ENCODE data around the gene HRH1.
"Not testable (repeated sequence)": the region's sequence is repeated elsewhere in the genome, so short reads cannot be mapped to it uniquely, and the experiment has no call there.

The HRH1 gene

GRCh38 chr3:11154036-11154952, at the start of gene HRH1:
Gene HRH1 (plus strand): TSS chr3:11154493. CDS start chr3:11259038, 104,545 bp downstream.
- no peak for DNase-seq (ENCODE audit: low spot score)

GRCh38 chr3:11113316-11113715, 41.0 kb upstream of the HRH1 start:
- not testable (repeated sequence) for DNase-seq (ENCODE audit: low spot score)

GRCh38 chr3:11115548-11115947, 38.7 kb upstream of the HRH1 start:
- DNase-seq (ENCODE audit: low spot score) = no peak

GRCh38 chr3:11116336-11117059, 37.8 kb upstream of the HRH1 start:
- DNase-seq (ENCODE audit: low spot score) = no peak

GRCh38 chr3:11117591-11117990, 36.7 kb upstream of the HRH1 start:
- no peak for DNase-seq (ENCODE audit: low spot score)

GRCh38 chr3:11118181-11118682, 36.1 kb upstream of the HRH1 start:
- no peak for DNase-seq (ENCODE audit: low spot score)

- DNase-seq (ENCODE audit: low spot score) = no peak
These were observed 34.0 kb upstream of the HRH1 start for GRCh38 chr3:11120091-11120805.

- no peak for DNase-seq (ENCODE audit: low spot score)
These were observed 27.6 kb upstream of the HRH1 start for GRCh38 chr3:11126653-11127052.

GRCh38 chr3:11128682-11129632, 25.3 kb upstream of the HRH1 start:
- DNase-seq (ENCODE audit: low spot score) = no peak

- no peak for DNase-seq (ENCODE audit: low spot score)
These were observed 23.9 kb upstream of the HRH1 start for GRCh38 chr3:11130385-11130784.

- DNase-seq (ENCODE audit: low spot score) = no peak
These were observed 22.9 kb upstream of the HRH1 start for GRCh38 chr3:11131371-11131770.

- not testable (repeated sequence) for DNase-seq (ENCODE audit: low spot score)
These were observed 22.4 kb upstream of the HRH1 start for GRCh38 chr3:11131886-11132285.

- DNase-seq (ENCODE audit: low spot score) = no peak
These were observed 21.4 kb upstream of the HRH1 start for GRCh38 chr3:11132861-11133260.

- no peak for DNase-seq (ENCODE audit: low spot score)
These were observed 19.5 kb upstream of the HRH1 start for GRCh38 chr3:11134794-11135193.

- no peak for DNase-seq (ENCODE audit: low spot score)
These were observed 18.2 kb upstream of the HRH1 start for GRCh38 chr3:11136116-11136515.

- DNase-seq (ENCODE audit: low spot score) = peak; percentile 87
These were observed 17.3 kb upstream of the HRH1 start for GRCh38 chr3:11136830-11137626.

GRCh38 chr3:11137627-11137959, 16.7 kb upstream of the HRH1 start:
- DNase-seq (ENCODE audit: low spot score) = no peak

- DNase-seq (ENCODE audit: low spot score) = no peak
These were observed 15.9 kb upstream of the HRH1 start for GRCh38 chr3:11138371-11138770.

GRCh38 chr3:11140030-11140712, 14.1 kb upstream of the HRH1 start:
- DNase-seq (ENCODE audit: low spot score) = no peak

- DNase-seq (ENCODE audit: low spot score) = no peak
These were observed 13.6 kb upstream of the HRH1 start for GRCh38 chr3:11140713-11141104.

Data from COLO829 (cell line).